CD4-positive, alpha-beta T cell (primary cell): ENCODE results near the gene SUSD2. TPM values are rescaled to one million over a fixed set of nuclear protein-coding genes. Genes with fewer than 3 reads are reported as not detected.
"Not testable (repeated sequence)": the region's sequence is repeated elsewhere in the genome, so short reads cannot be mapped to it uniquely, and the experiment has no call there.

ENCODE experiments used
- ATAC-seq: fragments of 200-7000 bp; cut with Tn5 transposase; one replicate; pipeline ENCODE4 v1.10.0; 2022; ENCODE audit warnings: mild to moderate bottlenecking; ENCODE audit not compliant: poor library complexity
- CTCF ChIA-PET: fragments of 350-600 bp; sonication (Branson Sonifier 250); formaldehyde crosslinking; loops from one replicate; lab custom pipeline; 2021; ENCODE audit warnings: antibody characterized with exemption, inconsistent platforms; lab: Charles Lee
- POLR2A ChIA-PET: fragments of 350-600 bp; sonication (Branson Sonifier 250); formaldehyde crosslinking; loops from one replicate; lab custom pipeline; 2021; ENCODE audit warnings: antibody characterized with exemption, inconsistent platforms; lab: Charles Lee
- DNase-seq, 14 experiments: peaks; one replicate each; pipeline ENCODE4 v3.0.0-alpha.2; 2013 to 2020; ENCODE audit warnings: mixed read lengths in 2 of 14
- H3K27ac ChIP-seq, 2 donors: one replicate each; pipeline versions ENCODE4 v1.5.1 to v1.7.0; 2013; ENCODE audit warnings: low read length in 2 of 2, low read depth in 1 of 2, mild to moderate bottlenecking in 1 of 2
- H3K27me3 ChIP-seq, 2 experiments: 1 replicate in 1 of 2; 2 replicates in 1 of 2; pipeline versions ENCODE4 v1.6.1 to v1.7.0; 2013; ENCODE audit warnings: low read length in 2 of 2, control low read depth in 1 of 2, mild to moderate bottlenecking in 1 of 2, moderate library complexity in 1 of 2; ENCODE audit not compliant: insufficient read depth in 2 of 2, control insufficient read depth in 1 of 2
- H3K36me3 ChIP-seq: one replicate; pipeline ENCODE4 v1.6.1; 2013; ENCODE audit warnings: low read length, control low read depth; ENCODE audit not compliant: insufficient read depth
- H3K4me1 ChIP-seq: one replicate; pipeline ENCODE4 v1.6.1; 2013; ENCODE audit warnings: low read length, control low read depth; ENCODE audit not compliant: insufficient read depth
- H3K4me3 ChIP-seq: one replicate; pipeline ENCODE4 v1.5.1; 2013; ENCODE audit warnings: mild to moderate bottlenecking, low read length, moderate library complexity
- H3K9me3 ChIP-seq, 2 experiments: 1 replicate in 1 of 2; 2 replicates in 1 of 2; pipeline versions ENCODE4 v1.6.1 to v1.7.0; 2013; ENCODE audit warnings: low read length in 2 of 2, mild to moderate bottlenecking in 2 of 2, control low read depth in 1 of 2, moderate library complexity in 1 of 2; ENCODE audit not compliant: control insufficient read depth in 1 of 2, insufficient read depth in 1 of 2
- H3K27ac Mint-ChIP-seq: one replicate; pipeline ENCODE4 v1.8.0; 2020; ENCODE audit warnings: mixed read lengths
- H3K27me3 Mint-ChIP-seq: one replicate; pipeline ENCODE4 v1.8.0; 2021; ENCODE audit warnings: mixed read lengths
- H3K36me3 Mint-ChIP-seq: one replicate; pipeline ENCODE4 v1.8.0; 2021; ENCODE audit warnings: low read depth, mixed read lengths
- H3K4me1 Mint-ChIP-seq: one replicate; pipeline ENCODE4 v1.8.0; 2021; ENCODE audit warnings: low read depth, mixed read lengths
- H3K4me3 Mint-ChIP-seq: one replicate; pipeline ENCODE4 v1.8.0; 2020; ENCODE audit warnings: mild to moderate bottlenecking, mixed read lengths
- H3K9me3 Mint-ChIP-seq: one replicate; pipeline ENCODE4 v1.8.0; 2020; ENCODE audit warnings: mixed read lengths
- intact Hi-C, 2 experiments: fragments of 100-400 bp; cut with DNase I in 1 of 2; cut with micrococcal nuclease in 1 of 2; formaldehyde crosslinking; loops; one replicate each; pipeline versions ENCODE4 v1.15.1 to v1.9.0; 2023 to 2025; cut with DNase I, micrococcal nuclease
- total RNA-seq, 174 experiments: library from RNA in 2 of 174; stranded (reverse) in 2 of 174; gene quantifications; one replicate each; pipeline ENCODE4 v1.2.3 and lab custom pipeline; 2021 to 2026
- TF ChIP-seq, protein P1 (sequence below): fragments of 200-600 bp; IDR thresholded peaks from one replicate; pipeline ENCODE4 v1.8.0; 2022; ENCODE audit warnings: antibody characterized with exemption, mild to moderate bottlenecking

SUSD2 gene
- total RNA-seq, 2 experiments from 2014 or later = 0.80 to 1.5 TPM

DNA sequence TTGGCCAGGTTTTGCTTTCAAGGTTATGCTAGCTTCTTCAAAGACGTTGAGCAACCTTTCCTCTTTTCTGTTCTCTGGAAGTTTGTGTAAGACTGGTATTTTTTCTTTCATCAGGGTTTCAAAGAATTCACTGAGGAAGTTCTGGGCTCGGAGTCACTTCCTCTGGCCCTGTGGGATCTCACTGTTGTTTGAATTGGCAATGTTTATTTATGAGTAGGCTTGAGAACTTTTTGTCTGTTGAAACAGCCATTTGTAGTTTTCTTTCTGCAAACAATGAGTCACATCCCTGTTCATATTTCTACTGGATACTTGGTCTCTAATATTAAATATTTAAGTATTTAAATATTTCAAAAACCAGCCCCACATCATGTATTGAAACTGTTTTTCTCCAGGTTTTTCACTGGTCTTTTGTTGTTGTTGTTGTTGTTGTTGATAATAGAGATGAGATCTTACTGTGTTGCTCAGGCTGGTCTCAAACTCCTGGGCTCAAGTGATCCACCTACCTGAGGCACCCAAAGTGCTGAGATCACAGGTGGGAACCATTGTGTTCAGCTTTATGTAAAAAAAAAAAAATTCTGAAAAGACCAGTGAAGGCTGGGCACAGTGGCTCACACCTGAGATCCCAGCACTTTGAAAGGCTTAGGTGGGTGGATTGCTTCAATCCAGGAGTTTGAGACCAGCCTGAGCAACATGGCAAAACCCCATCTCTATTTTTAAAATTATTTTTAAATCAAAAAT, 26.9 kb downstream of the SUSD2 start:
- Mint-ChIP-seq H3K9me3 (no peaks in the 10 kb centered on the region), H3K36me3 (no peaks in the 10 kb centered on the region), H3K4me1 (peaks cover 18% of the 10 kb centered on the region), H3K27ac (peak overlapping the region; percentile 61), H3K4me3 (no peak overlapping the region), H3K27me3 (no peaks in the 10 kb centered on the region)
- Histone ChIP-seq H3K27ac (no peak overlapping the region), H3K36me3 (no peaks in the 10 kb centered on the region), H3K27me3 (no peaks in the 10 kb centered on the region), H3K4me1 (peaks cover 15% of the 10 kb centered on the region), H3K9me3 (no peaks in the 10 kb centered on the region), H3K4me3 (no peak overlapping the region)
- TF ChIP-seq, protein P1, sequence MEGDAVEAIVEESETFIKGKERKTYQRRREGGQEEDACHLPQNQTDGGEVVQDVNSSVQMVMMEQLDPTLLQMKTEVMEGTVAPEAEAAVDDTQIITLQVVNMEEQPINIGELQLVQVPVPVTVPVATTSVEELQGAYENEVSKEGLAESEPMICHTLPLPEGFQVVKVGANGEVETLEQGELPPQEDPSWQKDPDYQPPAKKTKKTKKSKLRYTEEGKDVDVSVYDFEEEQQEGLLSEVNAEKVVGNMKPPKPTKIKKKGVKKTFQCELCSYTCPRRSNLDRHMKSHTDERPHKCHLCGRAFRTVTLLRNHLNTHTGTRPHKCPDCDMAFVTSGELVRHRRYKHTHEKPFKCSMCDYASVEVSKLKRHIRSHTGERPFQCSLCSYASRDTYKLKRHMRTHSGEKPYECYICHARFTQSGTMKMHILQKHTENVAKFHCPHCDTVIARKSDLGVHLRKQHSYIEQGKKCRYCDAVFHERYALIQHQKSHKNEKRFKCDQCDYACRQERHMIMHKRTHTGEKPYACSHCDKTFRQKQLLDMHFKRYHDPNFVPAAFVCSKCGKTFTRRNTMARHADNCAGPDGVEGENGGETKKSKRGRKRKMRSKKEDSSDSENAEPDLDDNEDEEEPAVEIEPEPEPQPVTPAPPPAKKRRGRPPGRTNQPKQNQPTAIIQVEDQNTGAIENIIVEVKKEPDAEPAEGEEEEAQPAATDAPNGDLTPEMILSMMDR = no peak
- DNase-seq = peak in 4 of 14 experiments; percentile 5 to 67 (median 36)
- ATAC-seq = no peak
- POLR2A ChIA-PET = interaction anchor here (1.1 kb wide), 1 partner anchor 11 kb away, joined by 3 read pairs; no protein-coding TSS in a partner anchor
- intact Hi-C loops = no loop called here
- CTCF ChIA-PET = no interaction called here

DNA sequence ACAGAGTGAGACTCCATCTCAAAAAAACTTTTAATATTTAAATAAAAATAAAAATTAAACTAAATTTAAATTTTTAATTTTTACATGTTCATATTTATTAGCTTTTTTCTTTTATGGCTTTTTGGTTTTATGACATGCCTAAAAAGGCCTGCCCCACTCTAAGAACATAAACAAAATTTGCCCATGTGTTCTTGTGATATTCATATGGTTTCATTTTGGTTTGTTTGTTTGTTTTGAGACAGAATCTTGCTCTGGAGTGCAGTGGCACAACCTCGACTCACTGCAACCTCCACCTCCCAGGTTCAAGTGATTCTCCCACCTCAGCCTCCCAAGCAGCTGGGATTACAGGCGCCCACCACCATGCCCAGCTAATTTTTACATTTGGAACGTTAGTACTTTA, 27.7 kb downstream of the SUSD2 start:
- POLR2A ChIA-PET = interaction anchor here (1.1 kb wide), 1 partner anchor 12 kb away, joined by 3 read pairs; no protein-coding TSS in a partner anchor
- H3K4me1 Mint-ChIP-seq = peaks cover 18% of the 10 kb centered on the region
- H3K27ac ChIP-seq = no peak overlapping the region
- DNase-seq (no peak), ATAC-seq (no peak)
- no peak overlapping the region for H3K4me3 ChIP-seq
- no peaks in the 10 kb centered on the region for H3K27me3 Mint-ChIP-seq
- H3K36me3 Mint-ChIP-seq = no peaks in the 10 kb centered on the region
- TF ChIP-seq, protein P1 = no peak
- no peaks in the 10 kb centered on the region for H3K9me3 ChIP-seq
- no peak overlapping the region for H3K27ac Mint-ChIP-seq
- no peak overlapping the region for H3K4me3 Mint-ChIP-seq
- CTCF ChIA-PET = no interaction called here
- peaks cover 15% of the 10 kb centered on the region for H3K4me1 ChIP-seq
- intact Hi-C loops = no loop called here
- no peaks in the 10 kb centered on the region for H3K27me3 ChIP-seq
- H3K36me3 ChIP-seq = no peaks in the 10 kb centered on the region
- no peaks in the 10 kb centered on the region for H3K9me3 Mint-ChIP-seq

GRCh38 chr22:24209687-24210086, 28.4 kb downstream of the SUSD2 start:
- POLR2A ChIA-PET = no interaction called here
- no peaks in the 10 kb centered on the region for H3K27me3 Mint-ChIP-seq
- peaks cover 15% of the 10 kb centered on the region for H3K4me1 ChIP-seq
- no peaks in the 10 kb centered on the region for H3K36me3 ChIP-seq
- no peaks in the 10 kb centered on the region for H3K9me3 Mint-ChIP-seq
- H3K27ac Mint-ChIP-seq = no peak overlapping the region
- no peaks in the 10 kb centered on the region for H3K27me3 ChIP-seq
- DNase-seq (no peak), ATAC-seq (no peak)
- H3K4me3 Mint-ChIP-seq = no peak overlapping the region
- TF ChIP-seq, protein P1 = no peak
- H3K36me3 Mint-ChIP-seq = no peaks in the 10 kb centered on the region
- H3K4me3 ChIP-seq = no peak overlapping the region
- CTCF ChIA-PET = no interaction called here
- peaks cover 18% of the 10 kb centered on the region for H3K4me1 Mint-ChIP-seq
- no peaks in the 10 kb centered on the region for H3K9me3 ChIP-seq
- no peak overlapping the region for H3K27ac ChIP-seq
- intact Hi-C loops = no loop called here

DNA sequence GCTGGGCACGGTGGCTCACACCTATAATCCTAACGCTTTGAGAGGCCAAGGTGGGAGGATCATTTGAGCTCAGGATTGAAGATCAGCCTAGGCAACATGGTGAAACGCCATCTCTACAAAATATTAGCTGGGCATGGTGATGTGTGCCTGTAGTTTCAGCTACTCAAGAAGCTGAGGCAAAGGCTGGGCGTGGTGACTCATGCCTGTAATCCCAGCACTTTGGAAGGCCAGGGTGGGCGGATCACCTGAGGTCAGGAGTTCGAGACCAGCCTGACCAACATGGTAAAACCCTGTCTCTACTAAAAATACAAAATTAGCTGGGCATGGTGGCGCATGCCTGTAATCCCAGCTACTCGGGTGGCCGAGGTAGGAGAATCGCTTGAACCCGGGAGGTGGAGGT, 29.1 kb downstream of the SUSD2 start:
- intact Hi-C loops, CTCF ChIA-PET, H3K9me3 Mint-ChIP-seq, H3K27ac ChIP-seq, H3K36me3 Mint-ChIP-seq, POLR2A ChIA-PET, H3K9me3 ChIP-seq, DNase-seq, ATAC-seq, H3K36me3 ChIP-seq, H3K4me3 Mint-ChIP-seq, H3K4me3 ChIP-seq, H3K27me3 Mint-ChIP-seq, H3K27me3 ChIP-seq, H3K27ac Mint-ChIP-seq: not testable (repeated sequence)
- H3K4me1 ChIP-seq = peaks cover 15% of the 10 kb centered on the region
- H3K4me1 Mint-ChIP-seq = peaks cover 18% of the 10 kb centered on the region

GRCh38 chr22:24211716-24212115, 30.4 kb downstream of the SUSD2 start:
- H3K27me3 Mint-ChIP-seq, DNase-seq, CTCF ChIA-PET, H3K36me3 ChIP-seq, H3K27ac Mint-ChIP-seq, H3K9me3 Mint-ChIP-seq, H3K4me3 Mint-ChIP-seq, intact Hi-C loops, ATAC-seq, H3K27ac ChIP-seq, H3K36me3 Mint-ChIP-seq, H3K4me3 ChIP-seq, H3K9me3 ChIP-seq, H3K27me3 ChIP-seq: not testable (repeated sequence)
- POLR2A ChIA-PET = interaction anchor here (0.6 kb wide), 1 partner anchor 31 kb away, joined by 3 read pairs; no protein-coding TSS in a partner anchor
- peaks cover 15% of the 10 kb centered on the region for H3K4me1 Mint-ChIP-seq
- H3K4me1 ChIP-seq = peaks cover 14% of the 10 kb centered on the region
